Loucy (cell line): ENCODE results near the gene TP53TG5.

Experiments
- EZH2phosphoT487 ChIP-seq: fragments of 200-600 bp; IDR thresholded peaks from 2 replicates; pipeline ENCODE4 v1.6.1; 2018; ENCODE audit warnings: antibody characterized with exemption, mild to moderate bottlenecking, moderate library complexity, borderline replicate concordance
- TF ChIP-seq, protein P1 (sequence below): fragments of 200-600 bp; sonication (generic); conservative IDR thresholded peaks from 2 replicates; pipeline ENCODE4 v1.5.1; 2014; ENCODE audit warnings: mild to moderate bottlenecking, antibody characterized with exemption, low read length

GRCh38 chr20:45355209-45356084 lies 22.7 kb downstream of the TP53TG5 start:
- TF ChIP-seq, protein P1, sequence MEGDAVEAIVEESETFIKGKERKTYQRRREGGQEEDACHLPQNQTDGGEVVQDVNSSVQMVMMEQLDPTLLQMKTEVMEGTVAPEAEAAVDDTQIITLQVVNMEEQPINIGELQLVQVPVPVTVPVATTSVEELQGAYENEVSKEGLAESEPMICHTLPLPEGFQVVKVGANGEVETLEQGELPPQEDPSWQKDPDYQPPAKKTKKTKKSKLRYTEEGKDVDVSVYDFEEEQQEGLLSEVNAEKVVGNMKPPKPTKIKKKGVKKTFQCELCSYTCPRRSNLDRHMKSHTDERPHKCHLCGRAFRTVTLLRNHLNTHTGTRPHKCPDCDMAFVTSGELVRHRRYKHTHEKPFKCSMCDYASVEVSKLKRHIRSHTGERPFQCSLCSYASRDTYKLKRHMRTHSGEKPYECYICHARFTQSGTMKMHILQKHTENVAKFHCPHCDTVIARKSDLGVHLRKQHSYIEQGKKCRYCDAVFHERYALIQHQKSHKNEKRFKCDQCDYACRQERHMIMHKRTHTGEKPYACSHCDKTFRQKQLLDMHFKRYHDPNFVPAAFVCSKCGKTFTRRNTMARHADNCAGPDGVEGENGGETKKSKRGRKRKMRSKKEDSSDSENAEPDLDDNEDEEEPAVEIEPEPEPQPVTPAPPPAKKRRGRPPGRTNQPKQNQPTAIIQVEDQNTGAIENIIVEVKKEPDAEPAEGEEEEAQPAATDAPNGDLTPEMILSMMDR, result no peak
- TF ChIP-seq EZH2phosphoT487, result no peak
